ENCODE data around the gene ASTN2. TPM values are rescaled to one million over a fixed set of nuclear protein-coding genes. Genes with fewer than 3 reads are reported as not detected.

ASTN2 gene
- total RNA-seq, 4 donors from 2014 or later, result 0.94 to 5.6 (median 3.7) TPM

GRCh38 chr9:117325831-117326230 is 89.0 kb downstream of the ASTN2 start:
- Histone ChIP-seq H3K4me3 (replicated peaks in 1 of 3) (no peak overlapping the region), H3K9me3 (no peaks in the 10 kb centered on the region), H3K27ac (no peak overlapping the region), H3K27me3 (no peaks in the 10 kb centered on the region), H3K4me1 (no peaks in the 10 kb centered on the region), H3K36me3 (no peaks in the 10 kb centered on the region)
- intact Hi-C loops (cut with DNase I), result no loop called here
- 50 to 62% methylated on average over 2 of the region's 2 CpGs for WGBS, 2 donors
- DNase-seq, result no peak
- no peak for TF ChIP-seq CTCF (IDR thresholded peaks at IDR 0.05)
- no peak for TF ChIP-seq POLR2A (IDR thresholded peaks at IDR 0.05)

GRCh38 chr9:117325110-117325731 is 89.6 kb downstream of the ASTN2 start:
- TF ChIP-seq CTCF (IDR thresholded peaks at IDR 0.05), result no peak
- TF ChIP-seq POLR2A (IDR thresholded peaks at IDR 0.05), result no peak
- H3K4me1 ChIP-seq, result no peaks in the 10 kb centered on the region
- no peaks in the 10 kb centered on the region for H3K36me3 ChIP-seq
- H3K27me3 ChIP-seq, result no peaks in the 10 kb centered on the region
- H3K9me3 ChIP-seq, result no peaks in the 10 kb centered on the region
- no peak overlapping the region for H3K27ac ChIP-seq
- H3K4me3 ChIP-seq (replicated peaks in 1 of 3), result no peak overlapping the region
- intact Hi-C loops (cut with DNase I), result no loop called here
- DNase-seq, result no peak
- WGBS, 2 donors, result 38 to 55% methylated on average over 3 of the region's 3 CpGs

GRCh38 chr9:117323390-117323789 is 91.5 kb downstream of the ASTN2 start:
- Histone ChIP-seq H3K27me3 (no peaks in the 10 kb centered on the region), H3K9me3 (no peaks in the 10 kb centered on the region), H3K4me3 (replicated peaks in 1 of 3) (no peak overlapping the region), H3K36me3 (no peaks in the 10 kb centered on the region), H3K4me1 (no peaks in the 10 kb centered on the region), H3K27ac (no peak overlapping the region)
- no peak for DNase-seq
- intact Hi-C loops (cut with DNase I), result no loop called here
- WGBS, 2 donors, result 30 to 37% methylated on average over 3 of the region's 3 CpGs
- TF ChIP-seq CTCF (IDR thresholded peaks at IDR 0.05) (no peak), POLR2A (IDR thresholded peaks at IDR 0.05) (no peak)

GRCh38 chr9:117317192-117317591 is 97.7 kb downstream of the ASTN2 start:
- Histone ChIP-seq H3K9me3 (no peaks in the 10 kb centered on the region), H3K27ac (no peak overlapping the region), H3K4me3 (replicated peaks in 1 of 3) (no peak overlapping the region), H3K4me1 (no peaks in the 10 kb centered on the region), H3K36me3 (no peaks in the 10 kb centered on the region), H3K27me3 (no peaks in the 10 kb centered on the region)
- DNase-seq, result no peak
- TF ChIP-seq POLR2A (IDR thresholded peaks at IDR 0.05), result no peak
- 42 to 72% methylated on average over 2 of the region's 2 CpGs for WGBS, 2 donors
- intact Hi-C loops (cut with DNase I), result no loop called here

GRCh38 chr9:117315236-117315635 is 99.6 kb downstream of the ASTN2 start:
- Histone ChIP-seq H3K9me3 (no peaks in the 10 kb centered on the region), H3K4me1 (no peaks in the 10 kb centered on the region), H3K36me3 (no peaks in the 10 kb centered on the region), H3K27me3 (no peaks in the 10 kb centered on the region), H3K4me3 (replicated peaks in 1 of 3) (no peak overlapping the region), H3K27ac (no peak overlapping the region)
- WGBS, 2 donors, result 56 to 80% methylated on average over 3 of the region's 3 CpGs
- peak in 1 of 2 donors; percentile 53 for DNase-seq
- intact Hi-C loops (cut with DNase I), result no loop called here
- no peak for TF ChIP-seq CTCF (IDR thresholded peaks at IDR 0.05)
- no peak for TF ChIP-seq POLR2A (IDR thresholded peaks at IDR 0.05)

Data from thyroid gland (tissue), 4 donors.